ENCODE results near the gene OPCML.

DNA sequence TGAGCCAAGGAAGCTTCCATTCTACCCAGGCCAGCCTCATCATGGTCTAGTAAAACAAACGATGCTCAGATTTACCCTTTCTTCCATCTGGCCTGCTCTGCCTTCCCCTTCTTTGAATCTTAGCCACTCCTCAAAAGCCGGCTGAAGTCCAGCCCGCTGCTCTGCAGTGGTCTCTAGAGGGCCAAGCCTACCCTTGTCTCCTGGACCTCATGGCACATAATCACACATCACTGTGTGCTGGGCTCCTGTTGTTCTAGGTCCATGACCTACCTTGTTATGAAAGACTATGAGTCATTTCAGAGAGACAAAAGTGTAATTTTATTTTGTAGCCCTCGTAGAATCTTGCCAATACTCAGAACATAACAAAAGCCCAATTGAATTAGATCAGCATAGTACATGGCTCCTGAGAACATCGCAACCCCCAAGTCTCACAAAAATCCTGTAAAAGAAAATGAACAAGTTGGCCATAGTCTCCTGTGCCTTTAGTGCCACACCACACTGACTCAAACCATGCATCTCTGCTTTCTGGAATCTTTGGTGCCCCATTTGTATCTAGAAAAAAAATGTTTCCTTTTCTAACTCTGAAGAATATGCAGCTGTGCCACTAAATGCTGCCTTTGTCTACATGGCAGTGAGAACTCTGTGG is 192.7 kb downstream of the OPCML start:
- TF ChIP-seq, protein P1, sequence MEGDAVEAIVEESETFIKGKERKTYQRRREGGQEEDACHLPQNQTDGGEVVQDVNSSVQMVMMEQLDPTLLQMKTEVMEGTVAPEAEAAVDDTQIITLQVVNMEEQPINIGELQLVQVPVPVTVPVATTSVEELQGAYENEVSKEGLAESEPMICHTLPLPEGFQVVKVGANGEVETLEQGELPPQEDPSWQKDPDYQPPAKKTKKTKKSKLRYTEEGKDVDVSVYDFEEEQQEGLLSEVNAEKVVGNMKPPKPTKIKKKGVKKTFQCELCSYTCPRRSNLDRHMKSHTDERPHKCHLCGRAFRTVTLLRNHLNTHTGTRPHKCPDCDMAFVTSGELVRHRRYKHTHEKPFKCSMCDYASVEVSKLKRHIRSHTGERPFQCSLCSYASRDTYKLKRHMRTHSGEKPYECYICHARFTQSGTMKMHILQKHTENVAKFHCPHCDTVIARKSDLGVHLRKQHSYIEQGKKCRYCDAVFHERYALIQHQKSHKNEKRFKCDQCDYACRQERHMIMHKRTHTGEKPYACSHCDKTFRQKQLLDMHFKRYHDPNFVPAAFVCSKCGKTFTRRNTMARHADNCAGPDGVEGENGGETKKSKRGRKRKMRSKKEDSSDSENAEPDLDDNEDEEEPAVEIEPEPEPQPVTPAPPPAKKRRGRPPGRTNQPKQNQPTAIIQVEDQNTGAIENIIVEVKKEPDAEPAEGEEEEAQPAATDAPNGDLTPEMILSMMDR (IDR thresholded peaks at IDR 0.05) = no peak
- no peak for TF ChIP-seq EZH2 (IDR thresholded peaks at IDR 0.05; ENCODE audit: borderline replicate concordance, insufficient read depth, low read depth, low read length, poor library complexity, severe bottlenecking)
